ENCODE data around the gene LYSMD3. TPM values are rescaled to one million over a fixed set of nuclear protein-coding genes. Genes with fewer than 3 reads are reported as not detected.
A peak's percentile ranks its signal among the peaks of the same experiment; 100 is the strongest.

LYSMD3 gene
- total and polyA plus RNA-seq, 5 donors, result 10.6 to 34.0 (median 23.5) TPM

DNA sequence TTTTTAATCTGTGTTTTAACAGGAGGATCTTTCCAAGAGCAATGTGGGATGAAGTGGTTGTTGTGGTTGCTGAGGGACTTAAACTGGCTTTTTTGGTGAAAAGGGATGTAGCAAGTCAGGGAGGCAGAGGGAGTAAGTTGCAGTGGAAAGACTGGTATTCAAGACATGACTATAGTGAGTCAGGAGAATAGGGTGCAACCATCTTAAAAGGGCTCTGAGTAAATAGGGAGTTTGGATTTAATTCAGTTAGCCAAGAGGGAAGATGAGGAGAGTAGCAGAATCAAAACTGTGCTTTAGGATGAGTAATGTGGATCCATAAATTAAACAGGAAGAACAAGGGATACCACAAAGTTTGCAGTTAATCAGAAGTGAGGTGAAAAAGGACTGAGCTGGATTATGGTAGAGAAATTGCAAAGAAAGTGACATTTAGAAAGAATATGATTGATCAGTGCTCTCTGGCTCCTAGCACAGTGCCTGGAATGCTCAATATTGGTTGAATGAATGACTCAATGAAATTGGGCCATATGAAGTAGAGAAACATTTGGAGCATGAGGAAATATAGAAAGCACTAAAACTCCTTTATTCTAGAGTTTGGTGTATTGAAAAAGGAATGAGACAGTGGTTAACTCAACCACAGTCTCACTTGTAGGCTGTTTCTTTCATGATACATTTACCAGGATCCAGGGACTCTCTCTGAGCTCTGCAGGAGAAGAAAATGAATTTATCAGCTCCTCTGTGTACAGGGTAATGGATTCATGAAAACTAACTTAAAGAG is 49.6 kb downstream of the LYSMD3 start:
- no peaks in the 10 kb centered on the region for H3K9me3 ChIP-seq (ENCODE audit: control insufficient read depth, low read length)
- H3K4me1 ChIP-seq (ENCODE audit: control insufficient read depth, insufficient read depth, low read length), result no peaks in the 10 kb centered on the region
- no peaks in the 10 kb centered on the region for H3K27me3 ChIP-seq (ENCODE audit: control insufficient read depth, insufficient read depth)
- DNase-seq (no peak), ATAC-seq (no peak)
- intact Hi-C loops (cut with DNase I), result loop anchor here in 1 of 4 donors (10.0 kb wide), 1 partner anchor 45 kb away; the partner anchor contains the start of gene LYSMD3
- H3K4me3 ChIP-seq (ENCODE audit: low read length), result no peak overlapping the region
- no peak overlapping the region for H3K27ac ChIP-seq (ENCODE audit: low read length)

DNA sequence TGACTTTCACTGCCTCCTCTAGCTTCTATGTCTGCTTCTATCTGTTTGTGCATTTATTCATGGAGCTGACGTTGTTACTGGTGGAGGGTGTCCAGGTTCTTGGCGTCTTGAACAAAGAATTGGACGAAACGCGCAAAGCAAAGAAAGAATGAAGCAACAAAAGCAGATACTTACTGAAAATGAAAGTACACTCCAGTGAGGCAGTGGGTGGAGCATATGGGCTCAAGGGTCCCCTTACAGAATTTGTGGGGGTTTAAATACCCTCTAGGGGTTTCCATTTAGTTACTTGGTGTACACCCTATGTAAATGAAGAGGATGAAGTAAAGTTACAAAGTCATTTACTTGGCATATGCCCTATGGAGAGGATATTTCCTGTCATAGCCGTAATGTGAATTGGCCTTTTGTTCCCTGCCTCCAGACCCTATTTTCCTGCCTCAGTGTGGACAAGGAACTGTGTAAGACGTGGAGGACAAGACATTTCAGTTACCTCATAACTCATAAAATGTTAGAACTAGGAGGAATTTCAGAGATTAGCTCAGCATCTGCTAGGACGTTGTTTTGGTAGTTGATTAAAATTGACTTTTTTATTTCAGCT is 51.7 kb downstream of the LYSMD3 start:
- Histone ChIP-seq H3K27me3 (ENCODE audit: control insufficient read depth, insufficient read depth) (no peaks in the 10 kb centered on the region), H3K27ac (ENCODE audit: low read length) (no peak overlapping the region), H3K4me1 (ENCODE audit: control insufficient read depth, insufficient read depth, low read length) (no peaks in the 10 kb centered on the region), H3K9me3 (ENCODE audit: control insufficient read depth, low read length) (no peaks in the 10 kb centered on the region), H3K4me3 (ENCODE audit: low read length) (no peak overlapping the region)
- DNase-seq (no peak), ATAC-seq (no peak)
- intact Hi-C loops (cut with DNase I), result loop anchor here in 1 of 4 donors (10.0 kb wide), 1 partner anchor 47 kb away; the partner anchor contains the start of gene LYSMD3
- 75% methylated on average over 8 of the region's 8 CpGs for WGBS

DNA sequence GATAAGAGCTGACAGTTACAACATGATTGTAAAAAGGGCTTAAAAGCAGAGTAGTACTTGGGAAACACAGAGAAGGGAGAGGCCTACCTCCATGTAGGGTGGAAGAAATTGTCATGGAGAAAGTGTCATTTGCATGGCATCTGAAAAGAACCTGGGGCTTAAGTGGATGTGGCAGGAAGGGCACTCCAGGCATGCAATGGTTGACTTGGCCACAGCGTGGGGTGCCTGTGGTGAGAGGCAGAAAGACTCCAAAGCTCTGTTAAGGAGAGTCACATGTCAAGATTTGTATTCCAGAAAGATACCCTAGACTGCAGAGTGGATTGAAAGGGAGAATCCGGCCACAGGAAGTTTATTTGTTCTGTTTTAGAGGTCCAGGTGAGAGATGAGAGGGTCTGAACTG is 52.3 kb downstream of the LYSMD3 start:
- H3K27me3 ChIP-seq (ENCODE audit: control insufficient read depth, insufficient read depth), result no peaks in the 10 kb centered on the region
- no peak for ATAC-seq
- intact Hi-C loops (cut with DNase I), result loop anchor here in 1 of 4 donors (10.0 kb wide), 1 partner anchor 48 kb away; the partner anchor contains the start of gene LYSMD3
- 53% methylated on average over 2 of the region's 2 CpGs for WGBS
- no peaks in the 10 kb centered on the region for H3K4me1 ChIP-seq (ENCODE audit: control insufficient read depth, insufficient read depth, low read length)
- no peak overlapping the region for H3K27ac ChIP-seq (ENCODE audit: low read length)
- no peak for DNase-seq
- no peak overlapping the region for H3K4me3 ChIP-seq (ENCODE audit: low read length)
- H3K9me3 ChIP-seq (ENCODE audit: control insufficient read depth, low read length), result no peaks in the 10 kb centered on the region

DNA sequence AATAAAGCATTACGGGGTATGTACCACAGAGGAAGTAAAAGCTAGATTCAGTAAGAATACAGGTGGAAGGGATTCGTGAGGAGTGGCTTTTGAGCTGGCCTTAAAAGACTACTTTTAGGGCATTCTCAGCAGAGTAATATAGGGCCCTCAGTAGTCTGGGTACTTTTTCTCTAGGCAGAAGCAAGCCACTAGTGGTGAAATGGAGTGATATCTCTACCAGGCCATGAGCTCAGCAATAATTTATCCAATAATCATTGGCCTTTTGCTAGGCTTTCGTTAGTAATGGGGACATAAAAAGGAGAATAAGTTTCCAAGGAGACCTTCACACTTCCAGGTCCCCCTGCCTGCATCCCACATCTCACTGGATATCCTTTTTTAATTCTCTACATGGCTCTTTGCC is 53.0 kb downstream of the LYSMD3 start:
- no peak overlapping the region for H3K4me3 ChIP-seq (ENCODE audit: low read length)
- intact Hi-C loops (cut with DNase I), result loop anchor here in 1 of 4 donors (10.0 kb wide), 1 partner anchor 48 kb away; the partner anchor contains the start of gene LYSMD3
- DNase-seq (no peak), ATAC-seq (no peak)
- no peaks in the 10 kb centered on the region for H3K4me1 ChIP-seq (ENCODE audit: control insufficient read depth, insufficient read depth, low read length)
- no peak overlapping the region for H3K27ac ChIP-seq (ENCODE audit: low read length)
- 86% methylated on average over 3 of the region's 3 CpGs for WGBS
- no peaks in the 10 kb centered on the region for H3K9me3 ChIP-seq (ENCODE audit: control insufficient read depth, low read length)
- H3K27me3 ChIP-seq (ENCODE audit: control insufficient read depth, insufficient read depth), result no peaks in the 10 kb centered on the region

DNA sequence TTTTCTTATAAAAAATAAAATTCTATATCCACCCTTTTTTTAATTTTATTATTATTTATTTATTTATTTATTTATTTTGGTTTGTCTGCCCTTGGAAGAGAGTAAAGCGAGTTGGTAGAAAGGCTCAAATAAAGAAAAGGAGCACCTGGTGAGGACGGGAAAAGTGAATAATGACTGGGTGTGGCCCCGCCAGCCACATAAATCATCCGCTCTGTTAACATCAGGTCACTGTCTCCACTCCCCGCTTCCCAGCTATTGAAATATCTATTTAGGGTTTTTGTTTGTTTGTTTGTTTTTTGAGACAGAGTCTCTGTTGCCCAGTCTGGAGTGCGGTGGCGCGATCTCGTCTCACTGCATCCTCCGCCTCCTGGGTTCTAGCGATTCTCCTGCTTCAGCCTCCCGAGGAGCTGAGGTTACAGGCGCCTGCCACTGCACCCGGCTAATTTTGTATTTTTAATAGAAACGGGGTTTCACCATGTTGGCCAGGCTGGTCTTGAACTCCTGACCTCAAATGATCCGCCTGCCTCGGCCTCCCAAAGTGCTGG is 53.9 kb downstream of the LYSMD3 start:
- no peak overlapping the region for H3K27ac ChIP-seq (ENCODE audit: low read length)
- no peaks in the 10 kb centered on the region for H3K4me1 ChIP-seq (ENCODE audit: control insufficient read depth, insufficient read depth, low read length)
- H3K27me3 ChIP-seq (ENCODE audit: control insufficient read depth, insufficient read depth), result no peaks in the 10 kb centered on the region
- 67% methylated on average over 17 of the region's 17 CpGs for WGBS
- no peaks in the 10 kb centered on the region for H3K9me3 ChIP-seq (ENCODE audit: control insufficient read depth, low read length)
- H3K4me3 ChIP-seq (ENCODE audit: low read length), result no peak overlapping the region
- DNase-seq (no peak), ATAC-seq (no peak)
- intact Hi-C loops (cut with DNase I), result loop anchor here in 1 of 4 donors (10.0 kb wide), 1 partner anchor 49 kb away; the partner anchor contains the start of gene LYSMD3

DNA sequence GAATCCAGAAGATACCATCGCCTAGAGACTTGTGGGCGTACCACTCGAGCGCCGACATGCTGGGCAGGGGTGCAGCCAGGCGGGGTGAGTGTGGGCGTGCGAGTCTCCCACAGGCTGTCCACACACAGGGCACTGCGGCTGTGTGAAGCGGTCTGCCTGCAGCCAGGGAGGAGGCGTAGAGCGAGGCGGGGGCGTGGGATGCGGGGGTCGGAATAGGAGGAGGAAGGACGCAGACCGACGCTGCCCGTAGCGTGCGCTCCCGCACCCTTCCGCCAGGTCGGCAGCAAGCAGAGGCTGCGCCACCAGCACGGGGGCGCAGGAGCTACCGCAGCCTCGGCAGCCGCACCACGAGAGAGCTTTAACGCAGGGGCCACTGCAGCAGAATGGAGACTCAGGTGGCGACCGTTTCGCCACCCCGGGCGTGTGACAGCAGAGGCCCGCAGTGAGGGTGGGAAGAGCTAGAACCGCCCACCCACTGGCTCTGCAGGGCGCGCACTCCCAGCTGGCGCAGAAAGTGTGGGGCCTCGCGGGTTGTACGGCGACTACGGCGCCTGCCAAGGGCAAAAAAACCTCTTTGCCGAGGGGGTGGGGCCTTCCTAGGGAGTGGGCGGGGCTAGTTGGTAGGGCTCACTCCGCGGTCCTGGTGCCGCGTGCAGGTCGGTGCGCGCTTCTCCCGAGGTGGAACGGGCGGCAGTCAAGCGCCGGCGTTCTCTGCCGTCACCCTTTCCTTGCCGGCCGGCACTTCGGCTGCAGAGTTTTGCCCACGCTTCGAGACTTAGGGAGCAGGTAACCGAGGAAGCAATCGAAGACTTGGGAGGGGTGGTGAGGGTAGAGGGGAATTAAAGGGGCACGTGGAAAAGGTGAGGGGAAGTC is 54.9 kb downstream of the LYSMD3 start, which contains the start of the genes MBLAC2 and POLR3G:
Gene MBLAC2, minus strand, starts transcription at position 537 of the 873 bp plus-strand sequence. Its CDS starts 479 bp downstream, at position 58.
Gene POLR3G, plus strand, starts transcription at position 630 of the 873 bp plus-strand sequence. CDS start 10,704 bp downstream, outside the sequence.
- WGBS, result under 1% methylated on average over 73 of the region's 73 CpGs
- peak; percentile 93 to 97 (median 96) for DNase-seq
- peak; percentile 99 for ATAC-seq
- H3K9me3 ChIP-seq (ENCODE audit: control insufficient read depth, low read length), result no peaks in the 10 kb centered on the region
- peak within 1 kb of the TSS; percentile 50 for H3K27ac ChIP-seq (ENCODE audit: low read length)
- H3K27me3 ChIP-seq (ENCODE audit: control insufficient read depth, insufficient read depth), result no peaks in the 10 kb centered on the region
- intact Hi-C loops (cut with DNase I), result loop anchor here in 2 of 4 donors (5.0 to 10.0 kb wide), 2 partner anchors 50 to 53 kb away; partner anchors contain the start of gene LYSMD3 (in 2 of the 2)
- peak within 1 kb of the TSS; percentile 51 for H3K4me3 ChIP-seq (ENCODE audit: low read length)
- no peaks in the 10 kb centered on the region for H3K4me1 ChIP-seq (ENCODE audit: control insufficient read depth, insufficient read depth, low read length)

DNA sequence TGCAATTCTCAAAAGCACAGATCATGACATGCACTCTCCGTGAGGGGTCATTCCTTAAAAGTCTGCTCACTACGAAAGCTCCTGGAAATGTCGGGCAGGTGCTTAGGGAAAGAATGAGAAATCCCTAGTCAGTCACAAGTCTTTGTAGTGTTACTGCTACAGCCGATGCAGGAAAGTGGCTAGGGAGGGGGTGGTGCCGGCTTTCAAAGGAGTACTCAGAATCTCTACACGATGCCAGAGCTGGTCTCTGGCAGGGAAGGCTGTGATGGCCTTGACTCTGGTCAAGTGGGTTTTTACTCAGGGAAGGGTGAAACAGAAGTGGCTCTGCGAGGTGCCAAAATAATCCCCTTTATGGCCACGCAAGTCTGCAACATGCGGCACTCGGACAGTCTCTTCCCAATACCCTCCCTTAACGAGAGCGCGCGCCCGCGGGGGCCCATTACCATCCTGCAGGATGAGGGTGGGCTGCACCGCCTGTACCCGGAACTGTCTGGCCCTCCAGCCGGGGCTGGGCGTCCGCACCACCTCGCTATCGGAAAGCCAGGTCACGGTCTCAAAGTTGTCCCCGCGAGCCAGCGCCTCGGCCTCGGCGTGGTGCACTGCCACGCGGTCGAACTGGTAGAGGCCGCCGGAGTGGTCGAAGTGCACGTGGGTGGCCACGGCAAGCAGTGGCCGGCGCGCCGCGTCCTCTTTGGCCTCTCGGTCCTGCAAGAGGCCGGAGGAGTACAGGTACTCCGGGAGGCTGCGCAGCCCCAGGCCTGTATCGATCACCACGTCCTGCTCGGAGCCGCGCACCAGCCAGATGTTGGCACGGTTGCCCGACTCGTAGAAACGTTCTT is 55.8 kb downstream of the LYSMD3 start:
- Histone ChIP-seq H3K27me3 (ENCODE audit: control insufficient read depth, insufficient read depth) (no peaks in the 10 kb centered on the region), H3K9me3 (ENCODE audit: control insufficient read depth, low read length) (no peaks in the 10 kb centered on the region), H3K27ac (ENCODE audit: low read length) (peak overlapping the region; percentile 50), H3K4me1 (ENCODE audit: control insufficient read depth, insufficient read depth, low read length) (no peaks in the 10 kb centered on the region), H3K4me3 (ENCODE audit: low read length) (peak overlapping the region; percentile 51)
- 1% methylated on average over 56 of the region's 56 CpGs for WGBS
- ATAC-seq (peak; percentile 54 to 55), DNase-seq (peak in 2 of 3 donors; percentile 37 to 72)
- intact Hi-C loops (cut with DNase I), result loop anchor here in 2 of 4 donors (5.0 to 10.0 kb wide), 2 partner anchors 51 to 54 kb away; partner anchors contain the start of gene LYSMD3 (in 2 of the 2)

DNA sequence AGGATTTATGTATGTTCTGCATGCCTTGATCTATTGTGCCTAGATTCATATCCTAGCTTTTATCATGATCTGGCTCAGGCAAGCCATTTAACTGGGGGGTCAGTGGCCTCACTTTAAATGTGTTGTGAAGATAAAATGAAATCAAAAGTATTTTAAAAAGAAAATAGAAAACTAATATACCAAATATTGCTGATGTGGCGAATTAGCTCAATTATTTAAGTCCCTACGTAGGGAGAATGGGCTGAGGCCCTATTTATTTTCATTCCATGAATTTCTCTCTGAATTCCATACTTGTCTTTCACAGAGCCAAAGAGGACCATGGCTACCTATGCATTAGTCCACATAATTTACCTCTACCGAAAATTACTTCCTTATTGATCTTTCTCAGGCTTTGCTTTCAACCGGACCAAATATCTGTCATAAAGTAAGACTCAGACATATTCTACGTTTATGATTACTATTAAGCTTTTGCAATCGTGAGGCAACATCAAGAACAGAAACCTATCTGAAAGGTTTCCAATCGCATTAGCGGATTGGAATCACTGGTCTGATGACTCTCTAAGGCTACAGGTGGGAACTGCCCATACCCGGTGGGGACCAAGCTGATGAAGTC is 56.5 kb downstream of the LYSMD3 start:
- WGBS, result 65% methylated on average over 9 of the region's 9 CpGs
- no peak for DNase-seq

More for the DNA sequence above, 56.5 kb downstream of the LYSMD3 start:
- H3K27me3 ChIP-seq (ENCODE audit: control insufficient read depth, insufficient read depth), result no peaks in the 10 kb centered on the region
- peak overlapping the region; percentile 51 for H3K4me3 ChIP-seq (ENCODE audit: low read length)
- no peak for ATAC-seq
- H3K9me3 ChIP-seq (ENCODE audit: control insufficient read depth, low read length), result no peaks in the 10 kb centered on the region
- intact Hi-C loops (cut with DNase I), result loop anchor here in 2 of 4 donors (5.0 to 10.0 kb wide), 2 partner anchors 52 to 54 kb away; partner anchors contain the start of gene LYSMD3 (in 2 of the 2)
- H3K4me1 ChIP-seq (ENCODE audit: control insufficient read depth, insufficient read depth, low read length), result no peaks in the 10 kb centered on the region
- H3K27ac ChIP-seq (ENCODE audit: low read length), result no peak overlapping the region

Measured in right cardiac atrium (tissue), 5 donors.